Parathyroid adenoma (tissue), 2 donors: ENCODE results near the gene ALDH4A1.
"Not testable (repeated sequence)": the region's sequence is repeated elsewhere in the genome, so short reads cannot be mapped to it uniquely, and the experiment has no call there.

Source experiments
- H2AFZ ChIP-seq: fragments of 300-600 bp; sonication (generic); one replicate; pipeline ENCODE4 v1.7.0; 2017; ENCODE audit warnings: antibody characterized with exemption, mild to moderate bottlenecking
- H3K27ac ChIP-seq: fragments of 300-600 bp; sonication (generic); one replicate; pipeline ENCODE4 v1.7.0; 2017
- H3K27me3 ChIP-seq: fragments of 300-600 bp; sonication (generic); one replicate; pipeline ENCODE4 v1.7.0; 2017; ENCODE audit warnings: low read length; ENCODE audit not compliant: control insufficient read depth, insufficient read depth
- H3K36me3 ChIP-seq: fragments of 300-600 bp; sonication (generic); one replicate; pipeline ENCODE4 v1.7.0; 2017; ENCODE audit warnings: low read length; ENCODE audit not compliant: control insufficient read depth, insufficient read depth
- H3K4me1 ChIP-seq: fragments of 300-600 bp; sonication (generic); one replicate; pipeline ENCODE4 v1.7.0; 2017; ENCODE audit warnings: control low read depth
- H3K4me2 ChIP-seq: fragments of 300-600 bp; sonication (generic); one replicate; pipeline ENCODE4 v1.7.0; 2017; ENCODE audit warnings: low read length
- H3K4me3 ChIP-seq: fragments of 300-600 bp; sonication (generic); one replicate; pipeline ENCODE4 v1.7.0; 2017; ENCODE audit warnings: low read depth, low read length
- H3K79me2 ChIP-seq: fragments of 300-600 bp; sonication (generic); one replicate; pipeline ENCODE4 v1.7.0; 2017; ENCODE audit warnings: control low read depth
- H3K9ac ChIP-seq: fragments of 300-600 bp; sonication (generic); one replicate; pipeline ENCODE4 v1.7.0; 2017; ENCODE audit warnings: mild to moderate bottlenecking
- H3K9me3 ChIP-seq: fragments of 300-600 bp; sonication (generic); one replicate; pipeline ENCODE4 v1.7.0; 2017; ENCODE audit warnings: low read length; ENCODE audit not compliant: control insufficient read depth
- TF ChIP-seq, protein P1 (sequence below): fragments of 300-600 bp; sonication (generic); IDR thresholded peaks from one replicate; pipeline ENCODE4 v1.7.0; 2017; ENCODE audit warnings: antibody characterized with exemption, mild to moderate bottlenecking
- donor health status: primary hyperparathyroidism.

ALDH4A1 gene

DNA sequence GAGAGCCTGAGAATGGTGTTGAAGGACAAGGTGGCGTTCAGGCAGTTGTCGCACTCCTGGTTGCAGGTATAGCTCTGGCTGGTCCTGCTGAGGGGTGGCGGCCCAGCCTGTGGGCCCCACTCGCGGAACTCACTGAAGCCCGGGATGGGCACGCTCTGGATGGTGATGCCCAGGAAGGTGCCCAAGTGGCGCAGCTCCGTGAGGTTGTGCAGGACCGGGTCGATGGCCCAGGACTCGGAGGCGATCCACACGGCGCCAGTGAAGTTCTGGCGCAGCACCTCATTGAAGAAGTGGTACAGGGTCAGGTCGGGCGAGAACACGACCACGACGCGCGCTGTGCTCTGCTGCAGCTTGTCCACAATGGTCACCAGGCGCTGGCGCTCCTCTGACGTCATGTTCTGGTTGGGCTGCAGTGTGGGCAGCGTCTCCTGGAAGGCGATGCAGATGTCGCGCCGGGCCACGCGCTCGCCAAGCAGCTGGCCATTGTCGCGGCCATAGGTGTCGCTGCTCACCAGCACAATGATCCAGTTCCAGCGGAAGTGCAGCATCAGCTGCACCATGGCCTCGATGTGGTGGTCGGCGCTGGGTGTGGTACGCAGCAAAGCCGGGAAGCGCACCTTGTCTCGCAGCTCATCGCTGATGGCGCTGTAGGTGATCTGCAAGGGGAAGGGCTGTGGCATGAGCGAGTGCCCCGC, 47.9 kb downstream of the ALDH4A1 start:
- Histone ChIP-seq H3K27me3 (peaks cover 5% of the 10 kb centered on the region), H2AFZ (no peak overlapping the region), H3K4me2 (no peak overlapping the region)

DNA sequence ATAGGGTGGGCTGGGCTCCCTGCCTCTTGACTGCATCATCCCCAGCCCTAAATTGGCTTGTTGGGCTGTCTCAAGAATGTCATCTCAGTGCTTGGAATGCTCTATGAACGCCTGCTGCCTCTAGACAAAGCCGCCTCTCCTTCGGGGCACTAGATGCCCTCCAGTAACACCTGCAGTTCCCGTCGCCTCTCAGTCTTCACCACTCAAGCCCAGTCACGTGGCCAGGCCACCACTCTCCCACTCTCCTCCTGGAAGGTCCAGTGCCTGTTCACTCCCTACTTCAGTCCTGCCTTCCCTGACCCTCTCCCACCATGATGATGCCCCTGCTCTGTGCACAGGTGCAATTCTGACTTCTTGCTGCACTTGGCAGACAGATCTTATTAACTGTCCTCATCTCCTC, 49.9 kb downstream of the ALDH4A1 start:
- Histone ChIP-seq H3K9me3 (no peaks in the 10 kb centered on the region), H3K27ac (no peak overlapping the region), H3K79me2 (no peaks in the 10 kb centered on the region), H3K9ac (no peak overlapping the region), H3K36me3 (no peaks in the 10 kb centered on the region), H3K4me1 (no peaks in the 10 kb centered on the region), H3K4me2 (no peak overlapping the region), H3K4me3 (no peak overlapping the region), H2AFZ (no peak overlapping the region), H3K27me3 (peaks cover 5% of the 10 kb centered on the region)
- TF ChIP-seq, protein P1, sequence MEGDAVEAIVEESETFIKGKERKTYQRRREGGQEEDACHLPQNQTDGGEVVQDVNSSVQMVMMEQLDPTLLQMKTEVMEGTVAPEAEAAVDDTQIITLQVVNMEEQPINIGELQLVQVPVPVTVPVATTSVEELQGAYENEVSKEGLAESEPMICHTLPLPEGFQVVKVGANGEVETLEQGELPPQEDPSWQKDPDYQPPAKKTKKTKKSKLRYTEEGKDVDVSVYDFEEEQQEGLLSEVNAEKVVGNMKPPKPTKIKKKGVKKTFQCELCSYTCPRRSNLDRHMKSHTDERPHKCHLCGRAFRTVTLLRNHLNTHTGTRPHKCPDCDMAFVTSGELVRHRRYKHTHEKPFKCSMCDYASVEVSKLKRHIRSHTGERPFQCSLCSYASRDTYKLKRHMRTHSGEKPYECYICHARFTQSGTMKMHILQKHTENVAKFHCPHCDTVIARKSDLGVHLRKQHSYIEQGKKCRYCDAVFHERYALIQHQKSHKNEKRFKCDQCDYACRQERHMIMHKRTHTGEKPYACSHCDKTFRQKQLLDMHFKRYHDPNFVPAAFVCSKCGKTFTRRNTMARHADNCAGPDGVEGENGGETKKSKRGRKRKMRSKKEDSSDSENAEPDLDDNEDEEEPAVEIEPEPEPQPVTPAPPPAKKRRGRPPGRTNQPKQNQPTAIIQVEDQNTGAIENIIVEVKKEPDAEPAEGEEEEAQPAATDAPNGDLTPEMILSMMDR, result no peak

More for the DNA sequence above, 47.9 kb downstream of the ALDH4A1 start:
- Histone ChIP-seq H3K9me3 (no peaks in the 10 kb centered on the region), H3K4me3 (no peak overlapping the region), H3K79me2 (no peaks in the 10 kb centered on the region), H3K36me3 (no peaks in the 10 kb centered on the region), H3K4me1 (no peaks in the 10 kb centered on the region), H3K9ac (no peak overlapping the region), H3K27ac (no peak overlapping the region)
- TF ChIP-seq, protein P1, result no peak

DNA sequence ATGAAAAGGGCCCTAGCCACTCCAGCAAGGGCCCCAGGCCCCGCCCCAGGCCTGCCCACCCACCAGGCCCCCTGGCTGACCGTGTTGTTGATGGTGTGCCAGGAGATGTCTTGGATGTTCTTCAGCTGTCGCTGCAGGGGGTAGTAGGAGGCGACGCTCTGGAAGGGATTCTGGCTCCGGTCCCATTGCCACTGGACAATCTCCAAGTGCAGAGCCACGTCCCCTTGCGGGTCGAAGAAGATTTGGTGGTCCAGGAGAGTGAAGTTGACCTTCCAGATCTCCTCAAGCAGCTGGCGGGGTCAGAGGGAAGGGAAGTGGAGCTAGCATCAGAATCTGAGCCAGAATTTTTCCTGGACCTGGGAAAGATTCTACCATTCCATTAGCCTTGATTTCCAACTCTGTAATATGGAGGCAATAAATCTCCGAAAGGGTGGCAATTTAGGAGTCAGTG, 53.1 kb downstream of the ALDH4A1 start:
- H3K4me2 ChIP-seq, result no peak overlapping the region
- TF ChIP-seq, protein P1, result no peak
- H3K36me3 ChIP-seq, result no peaks in the 10 kb centered on the region
- no peak overlapping the region for H3K9ac ChIP-seq
- no peaks in the 10 kb centered on the region for H3K9me3 ChIP-seq
- H2AFZ ChIP-seq, result no peak overlapping the region
- no peak overlapping the region for H3K4me3 ChIP-seq
- H3K4me1 ChIP-seq, result no peaks in the 10 kb centered on the region
- H3K27me3 ChIP-seq, result peaks cover 5% of the 10 kb centered on the region
- H3K79me2 ChIP-seq, result no peaks in the 10 kb centered on the region
- no peak overlapping the region for H3K27ac ChIP-seq

DNA sequence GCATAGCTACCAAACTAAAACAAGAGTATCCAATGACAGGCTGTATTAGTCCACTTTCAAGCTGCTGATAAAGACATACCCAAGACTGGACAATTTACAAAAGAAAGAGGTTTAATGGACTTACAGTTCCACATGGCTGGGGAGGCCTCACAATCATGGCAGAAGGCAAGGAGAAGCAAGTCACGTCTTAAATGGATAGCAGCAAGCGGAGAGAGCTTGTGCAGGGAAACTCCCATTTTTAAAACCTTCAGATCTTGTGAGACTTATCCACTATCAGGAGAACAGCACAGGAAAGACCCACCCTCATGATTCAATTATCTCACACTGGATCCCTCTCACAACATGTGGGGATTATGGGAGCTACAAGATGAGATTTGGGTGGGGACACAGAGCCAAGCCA, 54.6 kb downstream of the ALDH4A1 start:
- H3K79me2 ChIP-seq, H2AFZ ChIP-seq, H3K27me3 ChIP-seq, H3K4me2 ChIP-seq, H3K36me3 ChIP-seq, H3K9ac ChIP-seq, H3K4me1 ChIP-seq, H3K9me3 ChIP-seq, H3K4me3 ChIP-seq, H3K27ac ChIP-seq: not testable (repeated sequence)

DNA sequence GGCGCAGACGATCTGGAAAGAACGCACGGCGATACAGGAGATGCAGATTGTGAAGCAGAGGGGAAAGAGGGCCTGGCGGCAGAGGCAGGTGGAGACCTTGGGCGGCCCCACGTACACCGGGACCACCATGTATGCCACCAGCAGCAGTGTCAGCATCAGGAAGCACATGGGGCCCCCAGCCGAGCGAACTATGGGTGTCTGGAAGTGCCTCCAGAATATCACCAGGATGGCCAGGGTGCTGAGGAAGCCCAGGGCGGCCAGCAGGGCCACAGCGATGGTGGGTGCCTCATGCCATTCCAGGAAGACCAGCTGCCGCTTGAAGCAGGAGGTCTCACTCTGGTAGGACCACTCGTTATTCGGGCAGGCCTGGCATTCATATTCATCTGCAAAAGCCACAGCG, 62.2 kb downstream of the ALDH4A1 start:
- H3K4me1 ChIP-seq, result no peaks in the 10 kb centered on the region
- no peak overlapping the region for H2AFZ ChIP-seq
- H3K4me2 ChIP-seq, result no peak overlapping the region
- H3K36me3 ChIP-seq, result no peaks in the 10 kb centered on the region
- TF ChIP-seq, protein P1, result no peak
- H3K27me3 ChIP-seq, result no peaks in the 10 kb centered on the region
- H3K79me2 ChIP-seq, result no peaks in the 10 kb centered on the region
- H3K27ac ChIP-seq, result no peak overlapping the region
- no peak overlapping the region for H3K4me3 ChIP-seq
- no peak overlapping the region for H3K9ac ChIP-seq
- no peaks in the 10 kb centered on the region for H3K9me3 ChIP-seq
